Stimulated activated memory B cell treated with anti-CD40 and anti-IgM and Interleukin-4, amounts not matched to agents 10 μg/mL and 1 μg/mL and 100 μg/mL, for 72 hours (primary cell): ENCODE measurements around the gene UBE2D4.
A peak's percentile ranks its signal among the peaks of the same experiment; 100 is the strongest.
"Not testable (repeated sequence)": the region's sequence is repeated elsewhere in the genome, so short reads cannot be mapped to it uniquely, and the experiment has no call there.

Source experiments
- ATAC-seq: fragments of 150-1000 bp; cut with Tn5 transposase; 2 replicates; pipeline ENCODE4 v1.10.0; 2021
- H3K27ac Mint-ChIP-seq: one replicate; pipeline ENCODE4 v1.8.0; 2022; ENCODE audit warnings: mild to moderate bottlenecking, mixed read lengths
- H3K27me3 Mint-ChIP-seq: one replicate; pipeline ENCODE4 v1.8.0; 2022; ENCODE audit warnings: mixed read lengths
- H3K36me3 Mint-ChIP-seq: one replicate; pipeline ENCODE4 v1.8.0; 2022; ENCODE audit warnings: mixed read lengths
- H3K4me1 Mint-ChIP-seq: one replicate; pipeline ENCODE4 v1.8.0; 2022; ENCODE audit warnings: mixed read lengths
- H3K4me3 Mint-ChIP-seq: one replicate; pipeline ENCODE4 v1.8.0; 2022; ENCODE audit warnings: mild to moderate bottlenecking, moderate library complexity, mixed read lengths
- H3K9me3 Mint-ChIP-seq: one replicate; pipeline ENCODE4 v1.8.0; 2022; ENCODE audit warnings: mixed read lengths

UBE2D4 gene

DNA sequence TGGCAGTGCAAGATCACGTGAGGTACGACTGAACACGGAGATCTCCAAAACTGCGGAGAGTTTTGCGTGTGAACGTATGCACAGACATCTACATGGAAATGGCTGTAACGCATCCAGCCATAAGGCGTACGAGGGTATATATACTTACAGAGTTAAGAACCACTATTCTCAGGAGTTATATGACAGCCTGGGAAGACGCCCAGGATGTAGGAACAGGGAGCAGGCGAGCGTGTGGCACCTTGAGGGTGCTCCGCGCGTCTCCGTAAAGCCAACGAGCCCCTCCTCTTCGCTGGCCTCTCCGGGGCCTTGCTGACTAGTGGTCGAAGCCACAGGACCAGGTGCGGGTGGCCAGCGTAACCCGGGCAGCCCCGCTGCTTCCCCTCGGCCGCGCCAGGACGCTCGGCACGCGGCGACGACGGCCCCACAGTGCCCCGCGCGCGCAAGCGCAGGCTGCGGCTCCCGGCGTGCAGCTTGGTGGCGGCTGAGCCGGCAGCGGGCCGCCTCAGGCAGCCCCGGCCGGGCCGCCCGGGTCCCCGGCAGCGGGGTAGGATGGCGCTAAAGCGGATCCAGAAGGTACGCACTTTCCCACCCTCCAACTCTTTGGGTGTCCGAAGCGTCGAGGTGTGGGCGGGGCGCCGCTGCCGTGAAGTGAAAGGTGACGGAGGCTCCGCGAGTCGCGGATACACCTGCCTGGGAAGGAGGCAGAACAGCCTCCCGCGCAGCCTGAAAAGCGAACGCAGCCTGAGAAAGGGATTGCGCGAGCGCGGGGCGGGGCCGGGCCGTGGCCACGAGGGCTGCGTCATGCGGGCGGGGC, at the start of gene UBE2D4:
Gene UBE2D4, plus strand, starts transcription at position 453 of the 814 bp plus-strand sequence. Its CDS starts 97 bp downstream, at position 550.
- ATAC-seq, result peak; percentile 98
- H3K36me3 Mint-ChIP-seq, result peaks cover 22% of the 10 kb centered on the region
- no peaks in the 10 kb centered on the region for H3K9me3 Mint-ChIP-seq
- peaks cover 39% of the 10 kb centered on the region for H3K4me1 Mint-ChIP-seq
- peak within 1 kb of the TSS; percentile 87 for H3K27ac Mint-ChIP-seq
- H3K4me3 Mint-ChIP-seq, result peak within 1 kb of the TSS; percentile 94
- H3K27me3 Mint-ChIP-seq, result no peaks in the 10 kb centered on the region

DNA sequence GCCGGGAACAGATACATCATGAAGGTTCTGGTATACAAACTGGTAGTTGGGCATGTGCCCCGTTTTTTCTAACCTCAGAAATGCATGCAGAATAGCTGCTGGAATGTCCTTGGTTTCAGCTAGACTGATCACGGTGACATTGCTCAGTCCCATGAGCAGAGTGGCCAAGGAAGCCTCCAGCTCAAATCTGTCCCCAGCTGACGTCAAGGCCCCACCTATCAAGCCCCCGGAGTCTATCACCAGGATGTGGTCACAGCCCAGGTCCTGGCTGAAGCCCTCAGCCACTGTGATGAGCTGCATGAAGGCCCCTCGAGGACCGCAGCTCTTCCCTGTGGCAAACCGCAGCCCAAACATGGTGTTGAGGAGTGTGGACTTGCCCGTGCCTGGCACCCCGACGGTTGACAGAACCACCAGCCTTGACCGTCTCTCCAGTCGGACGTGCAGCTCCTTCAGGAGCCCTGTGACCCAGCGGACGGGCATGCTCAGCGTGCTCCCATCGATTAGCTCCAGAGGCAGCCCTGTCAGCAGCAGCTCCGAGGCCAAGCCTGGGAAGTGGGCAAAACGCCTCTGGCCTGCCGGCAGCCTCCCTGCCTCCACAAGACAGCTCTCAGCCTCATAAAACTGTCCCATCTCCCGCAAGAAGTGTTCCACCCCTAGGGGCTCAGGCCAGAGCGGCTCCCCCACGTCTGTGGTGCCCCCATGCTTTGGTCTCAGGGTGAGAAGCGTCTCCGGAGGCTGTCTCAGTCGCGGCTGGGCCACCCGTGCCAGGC, 49.1 kb upstream of the UBE2D4 start:
- peak overlapping the region; percentile 82 for H3K27ac Mint-ChIP-seq
- ATAC-seq, result peak; percentile 62
- peaks cover 33% of the 10 kb centered on the region for H3K4me1 Mint-ChIP-seq
- no peaks in the 10 kb centered on the region for H3K27me3 Mint-ChIP-seq
- no peaks in the 10 kb centered on the region for H3K9me3 Mint-ChIP-seq
- no peak overlapping the region for H3K4me3 Mint-ChIP-seq
- peaks cover 71% of the 10 kb centered on the region for H3K36me3 Mint-ChIP-seq

DNA sequence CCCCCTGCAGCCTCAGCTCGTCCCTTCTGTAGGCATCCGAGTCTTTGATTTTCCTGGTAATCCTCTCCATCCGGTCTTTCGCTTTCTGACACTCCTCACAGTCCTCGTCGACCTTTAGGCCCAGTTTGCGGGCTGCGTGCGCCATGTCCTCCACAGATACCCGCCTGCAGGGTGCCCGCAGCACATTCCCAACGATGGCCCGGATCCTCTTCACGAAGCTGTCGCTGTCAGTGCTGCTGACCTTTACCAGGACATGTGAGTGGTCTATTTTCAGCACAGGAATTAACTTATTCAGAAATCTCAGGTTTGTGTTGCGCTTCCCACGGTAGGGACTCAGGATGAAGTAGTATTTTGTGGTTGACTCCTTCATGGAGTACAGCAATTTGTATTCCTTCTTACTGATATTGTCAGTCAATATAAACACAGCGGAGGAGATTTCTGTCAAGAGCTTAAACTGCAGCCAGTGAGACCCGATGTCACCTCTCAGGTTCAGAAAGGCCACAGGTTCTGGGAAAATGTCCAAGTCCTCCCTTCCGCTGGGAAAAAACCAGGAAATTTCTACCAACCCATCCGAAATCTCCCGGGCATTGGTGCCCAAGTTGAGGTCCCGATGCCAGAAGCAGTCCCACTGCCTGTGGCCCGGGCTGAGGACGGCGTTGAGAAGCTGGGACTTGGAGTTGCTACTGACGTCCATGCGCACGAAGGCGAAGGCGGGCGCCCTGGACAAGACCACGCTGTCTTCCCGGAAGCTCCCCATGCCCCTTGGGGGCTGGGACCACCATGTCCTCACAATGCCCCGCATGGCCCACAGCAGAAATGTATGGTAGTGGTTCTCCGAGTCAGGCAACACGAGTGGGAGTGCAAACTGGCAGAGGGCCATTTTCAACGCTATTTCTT, 48.0 kb upstream of the UBE2D4 start:
- no peak overlapping the region for H3K4me3 Mint-ChIP-seq
- peak overlapping the region; percentile 82 for H3K27ac Mint-ChIP-seq
- no peaks in the 10 kb centered on the region for H3K9me3 Mint-ChIP-seq
- no peaks in the 10 kb centered on the region for H3K27me3 Mint-ChIP-seq
- no peak for ATAC-seq
- peaks cover 33% of the 10 kb centered on the region for H3K4me1 Mint-ChIP-seq
- H3K36me3 Mint-ChIP-seq, result peaks cover 71% of the 10 kb centered on the region

DNA sequence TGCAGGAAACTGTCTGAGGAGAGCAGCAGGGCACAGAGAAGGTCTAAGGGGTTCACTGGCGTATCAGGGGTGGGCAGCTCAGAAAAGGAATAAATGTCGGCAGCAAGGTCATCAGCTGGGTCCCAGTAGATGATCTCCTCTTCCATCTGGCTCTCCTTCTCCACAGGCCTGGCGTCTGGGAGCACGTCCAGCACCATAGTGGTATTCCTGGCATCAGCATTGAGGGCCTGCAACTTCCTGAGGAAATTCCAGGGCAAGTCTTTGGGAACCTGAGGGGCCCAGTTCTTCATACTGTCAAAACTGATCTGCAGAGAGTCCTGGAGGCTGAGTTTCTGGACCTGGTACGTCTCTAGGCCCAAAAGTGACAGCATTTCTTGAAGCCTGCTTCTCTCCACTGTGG, 47.4 kb upstream of the UBE2D4 start:
- peaks cover 33% of the 10 kb centered on the region for H3K4me1 Mint-ChIP-seq
- H3K4me3 Mint-ChIP-seq, result no peak overlapping the region
- H3K36me3 Mint-ChIP-seq, result peaks cover 77% of the 10 kb centered on the region
- no peak overlapping the region for H3K27ac Mint-ChIP-seq
- no peak for ATAC-seq
- H3K27me3 Mint-ChIP-seq, result no peaks in the 10 kb centered on the region
- no peaks in the 10 kb centered on the region for H3K9me3 Mint-ChIP-seq

DNA sequence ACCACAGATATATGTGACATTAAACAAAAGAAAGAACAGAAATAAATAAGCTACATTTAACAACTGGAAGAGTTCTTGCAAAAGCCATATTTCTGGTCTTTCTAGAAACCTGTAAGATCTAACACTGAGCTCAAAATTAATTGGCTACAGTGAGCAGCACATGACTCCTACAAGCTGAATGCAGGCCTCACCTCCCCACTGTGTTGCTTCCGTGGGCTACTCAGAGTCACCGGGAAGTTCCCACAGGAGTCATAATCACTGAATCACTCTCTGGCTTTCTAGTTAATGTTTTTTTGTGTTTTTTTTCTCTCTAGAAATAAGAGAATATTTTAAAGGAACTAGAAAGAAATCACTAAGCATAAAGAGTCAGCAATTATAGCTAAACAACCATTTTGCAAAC, 46.8 kb upstream of the UBE2D4 start:
- Mint-ChIP-seq H3K9me3 (no peaks in the 10 kb centered on the region), H3K36me3 (peaks cover 83% of the 10 kb centered on the region), H3K4me1 (peaks cover 33% of the 10 kb centered on the region), H3K27ac (no peak overlapping the region), H3K27me3 (no peaks in the 10 kb centered on the region), H3K4me3 (no peak overlapping the region)
- ATAC-seq, result no peak

DNA sequence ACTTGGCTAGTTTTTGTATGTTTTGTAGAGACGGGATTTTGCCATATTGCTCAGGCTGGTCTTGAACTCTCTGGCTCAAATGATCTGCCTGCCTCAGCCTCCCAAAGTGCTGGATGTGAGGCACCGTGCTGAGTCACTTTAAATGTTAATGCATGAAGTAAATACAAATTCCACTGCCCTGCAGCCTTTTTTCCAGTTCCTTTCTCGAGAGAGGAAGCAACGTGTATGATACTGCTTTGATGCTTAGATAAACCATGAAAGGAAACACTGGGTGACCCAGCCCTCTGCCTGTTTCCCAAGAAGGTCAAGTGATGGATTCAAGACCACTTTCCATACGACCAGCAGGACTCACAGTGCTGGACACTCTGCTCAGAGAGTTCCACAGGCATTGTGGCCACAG, 45.6 kb upstream of the UBE2D4 start:
- H3K27ac Mint-ChIP-seq, result no peak overlapping the region
- H3K36me3 Mint-ChIP-seq, result peaks cover 78% of the 10 kb centered on the region
- no peaks in the 10 kb centered on the region for H3K27me3 Mint-ChIP-seq
- H3K4me1 Mint-ChIP-seq, result peaks cover 26% of the 10 kb centered on the region
- no peak for ATAC-seq
- H3K9me3 Mint-ChIP-seq, result no peaks in the 10 kb centered on the region
- no peak overlapping the region for H3K4me3 Mint-ChIP-seq

DNA sequence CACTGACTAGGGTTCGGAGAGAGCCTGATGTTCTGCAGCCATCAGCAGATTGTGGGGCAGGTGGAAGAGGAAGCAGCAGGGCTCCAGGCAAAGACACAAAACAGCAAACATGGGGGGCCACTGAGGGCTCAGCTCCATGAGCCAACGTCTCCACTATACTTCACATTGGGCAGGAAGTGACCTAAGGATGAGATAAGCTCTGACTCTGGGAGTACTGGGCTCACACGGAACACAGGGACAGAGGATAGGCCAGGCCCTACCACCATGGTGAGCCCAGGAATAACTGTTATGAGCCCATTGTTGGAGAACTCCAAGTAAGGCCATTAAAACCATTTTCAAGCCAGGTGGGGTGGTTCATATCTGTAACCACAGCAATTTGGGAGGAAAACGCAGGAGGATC, 42.0 kb upstream of the UBE2D4 start:
- Mint-ChIP-seq H3K9me3 (no peaks in the 10 kb centered on the region), H3K36me3 (peaks cover 42% of the 10 kb centered on the region), H3K4me3 (no peak overlapping the region), H3K4me1 (no peaks in the 10 kb centered on the region), H3K27me3 (no peaks in the 10 kb centered on the region), H3K27ac (no peak overlapping the region)
- no peak for ATAC-seq

DNA sequence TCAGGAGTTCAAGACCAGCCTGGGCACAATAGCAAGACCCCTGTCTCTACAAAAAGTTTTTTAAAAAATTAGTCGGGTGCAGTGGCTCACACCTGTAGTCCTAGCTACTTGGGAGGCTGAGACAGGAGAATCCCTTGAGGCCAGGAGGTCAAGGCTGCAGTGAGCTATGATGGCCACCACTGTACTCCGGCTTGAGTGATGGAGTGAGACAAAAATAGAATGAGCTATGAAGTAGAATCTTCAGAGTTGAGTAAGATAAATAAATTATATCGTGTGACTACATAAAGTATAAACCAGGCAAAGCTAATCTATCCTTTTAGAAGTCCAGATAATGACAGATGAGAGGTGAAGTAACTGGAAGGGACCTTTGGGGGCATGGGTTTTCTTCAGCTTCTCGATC, 41.6 kb upstream of the UBE2D4 start:
- Mint-ChIP-seq H3K9me3 (no peaks in the 10 kb centered on the region), H3K4me1 (peaks cover 3% of the 10 kb centered on the region), H3K27ac (no peak overlapping the region), H3K27me3 (no peaks in the 10 kb centered on the region), H3K36me3 (peaks cover 39% of the 10 kb centered on the region), H3K4me3 (no peak overlapping the region)
- ATAC-seq, result no peak

DNA sequence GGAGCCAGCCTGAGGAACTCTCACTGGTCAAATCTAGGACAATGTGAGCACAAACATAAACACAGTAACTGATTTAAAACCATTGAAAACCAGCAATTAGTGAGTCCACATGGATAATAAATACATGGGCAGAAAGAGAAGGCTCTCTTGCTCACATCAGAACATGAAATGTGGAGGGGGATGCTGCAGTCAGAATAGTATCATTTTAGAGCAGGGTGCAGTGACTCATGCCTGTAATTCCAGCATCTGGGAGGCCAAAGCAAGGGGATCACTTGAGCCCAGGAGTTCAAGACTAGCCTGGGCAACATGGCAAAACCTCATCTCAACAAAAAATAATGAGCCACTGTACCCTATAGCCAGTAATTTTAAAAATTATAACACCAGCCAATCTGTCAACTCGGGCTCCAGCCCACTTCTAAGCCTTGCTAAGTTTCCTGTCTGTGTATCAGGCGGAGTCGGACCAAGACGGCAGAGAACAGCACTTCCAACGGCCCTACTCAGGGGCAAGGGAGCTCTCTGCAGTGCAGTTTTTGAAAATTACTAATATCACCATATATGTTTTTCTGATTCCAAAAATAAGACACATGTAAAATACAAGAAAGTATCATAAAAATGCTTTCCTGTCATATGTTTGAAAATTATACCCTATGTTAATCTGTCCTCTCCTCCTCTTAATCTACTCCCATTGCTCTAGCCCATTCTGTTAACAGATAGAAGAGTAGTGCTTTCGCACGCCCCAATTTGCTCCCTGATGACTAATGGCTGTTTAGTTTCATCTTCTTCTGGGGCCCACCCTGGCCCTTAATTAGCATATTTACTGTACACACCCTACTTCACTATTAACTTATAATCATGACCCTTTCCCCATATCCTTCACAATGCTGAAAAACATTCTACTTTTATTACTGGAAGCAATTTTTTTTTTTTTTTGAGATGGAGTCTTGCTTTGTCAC, 37.0 kb upstream of the UBE2D4 start:
- Mint-ChIP-seq H3K4me1 (peaks cover 39% of the 10 kb centered on the region), H3K9me3 (no peaks in the 10 kb centered on the region), H3K36me3 (peaks cover 17% of the 10 kb centered on the region), H3K4me3 (no peak overlapping the region), H3K27me3 (no peaks in the 10 kb centered on the region), H3K27ac (no peak overlapping the region)
- no peak for ATAC-seq

DNA sequence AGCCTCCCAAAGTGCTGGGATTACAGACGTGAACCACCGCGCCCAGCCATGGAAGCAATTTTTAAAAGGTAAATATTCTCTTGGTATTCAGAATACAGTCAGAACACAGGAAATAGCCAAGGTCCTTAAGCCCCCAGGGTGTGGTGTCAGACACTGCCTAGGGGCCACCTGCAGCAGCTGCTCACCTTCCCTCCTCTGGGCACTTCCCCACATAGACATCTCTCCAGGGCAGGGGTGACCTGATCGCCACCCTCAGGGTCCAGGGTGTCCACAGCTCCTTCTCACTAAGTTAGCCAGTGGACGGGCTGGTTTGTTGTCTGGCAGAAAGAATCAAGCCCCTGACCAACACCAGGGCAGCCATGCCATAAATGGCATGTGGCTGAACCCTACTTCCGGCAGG, 35.8 kb upstream of the UBE2D4 start:
- Mint-ChIP-seq H3K36me3 (peaks cover 19% of the 10 kb centered on the region), H3K4me3 (no peak overlapping the region), H3K27me3 (no peaks in the 10 kb centered on the region), H3K27ac (no peak overlapping the region), H3K4me1 (peaks cover 45% of the 10 kb centered on the region), H3K9me3 (no peaks in the 10 kb centered on the region)
- no peak for ATAC-seq

DNA sequence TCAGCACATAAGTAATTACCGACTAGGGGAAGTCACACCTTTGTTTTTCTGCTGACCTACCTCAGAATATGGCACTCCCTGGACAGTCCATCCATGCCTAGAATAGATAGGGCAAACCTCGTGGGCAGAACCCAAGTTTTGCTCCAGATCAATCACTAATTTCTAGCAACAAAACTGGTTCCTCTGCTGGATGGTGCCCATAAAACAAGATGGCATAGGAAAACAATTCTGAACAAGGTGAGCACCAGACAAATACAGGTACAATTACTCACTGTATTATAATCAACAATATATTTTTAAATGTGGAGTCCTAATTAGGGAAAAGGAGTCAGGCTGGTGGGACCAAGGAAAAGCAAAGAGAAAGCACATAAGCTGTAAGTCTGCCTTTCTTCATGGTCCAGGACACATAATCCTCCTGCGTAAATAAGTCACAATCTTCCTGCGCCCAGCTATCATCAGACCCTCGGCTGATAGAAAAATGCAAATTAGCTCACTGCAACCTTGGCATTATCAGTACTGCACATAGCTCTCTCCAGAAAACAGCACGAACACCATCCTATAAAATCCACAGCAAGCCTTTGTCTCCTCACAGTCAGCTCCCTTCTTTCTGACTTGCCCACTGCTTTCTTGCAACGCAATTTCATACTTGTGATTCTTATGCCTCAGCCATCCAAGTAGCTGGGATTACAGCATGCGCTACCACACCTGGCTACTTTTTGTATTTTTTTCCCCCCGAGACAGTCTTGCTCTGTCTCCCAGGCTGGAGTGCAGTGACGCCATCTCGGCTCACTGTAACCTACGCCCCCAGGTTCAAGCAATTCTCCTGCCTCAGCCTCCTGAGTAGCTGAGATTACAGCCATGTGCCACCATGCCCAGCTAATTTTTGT, 34.9 kb upstream of the UBE2D4 start:
- Mint-ChIP-seq H3K9me3 (peaks cover 3% of the 10 kb centered on the region), H3K27me3 (no peaks in the 10 kb centered on the region), H3K4me1 (peaks cover 45% of the 10 kb centered on the region), H3K27ac (no peak overlapping the region), H3K4me3 (no peak overlapping the region), H3K36me3 (peaks cover 25% of the 10 kb centered on the region)
- no peak for ATAC-seq

DNA sequence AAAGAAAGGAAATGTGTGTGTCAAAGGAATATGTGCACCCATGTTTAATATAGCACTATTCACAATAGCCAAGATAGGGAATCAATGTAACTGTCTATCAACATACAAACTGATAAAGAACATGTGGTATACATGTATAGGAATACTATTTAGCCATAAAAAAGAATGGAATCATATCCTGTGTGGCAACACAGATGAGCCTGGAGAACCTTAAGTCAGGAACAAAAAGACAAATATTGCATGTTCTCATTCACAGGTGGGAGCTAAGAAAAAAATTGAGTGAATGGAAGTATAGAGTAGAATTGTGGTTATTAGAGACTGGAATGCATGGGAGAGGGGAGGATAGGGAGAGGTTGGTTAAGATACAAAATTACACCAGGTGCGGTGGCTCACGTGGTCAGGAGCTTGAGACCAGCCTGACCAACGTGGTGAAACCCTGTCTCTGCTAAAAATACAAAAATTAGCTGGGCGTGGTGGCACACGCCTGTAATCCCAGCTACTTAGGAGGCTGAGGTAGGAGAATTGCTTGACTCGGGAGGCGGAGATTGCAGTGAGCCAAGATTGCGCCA, 30.3 kb upstream of the UBE2D4 start:
- Mint-ChIP-seq H3K9me3 (peaks cover 3% of the 10 kb centered on the region), H3K27me3 (no peaks in the 10 kb centered on the region), H3K4me3 (no peak overlapping the region), H3K27ac (no peak overlapping the region), H3K36me3 (peaks cover 31% of the 10 kb centered on the region), H3K4me1 (peaks cover 37% of the 10 kb centered on the region)
- no peak for ATAC-seq

DNA sequence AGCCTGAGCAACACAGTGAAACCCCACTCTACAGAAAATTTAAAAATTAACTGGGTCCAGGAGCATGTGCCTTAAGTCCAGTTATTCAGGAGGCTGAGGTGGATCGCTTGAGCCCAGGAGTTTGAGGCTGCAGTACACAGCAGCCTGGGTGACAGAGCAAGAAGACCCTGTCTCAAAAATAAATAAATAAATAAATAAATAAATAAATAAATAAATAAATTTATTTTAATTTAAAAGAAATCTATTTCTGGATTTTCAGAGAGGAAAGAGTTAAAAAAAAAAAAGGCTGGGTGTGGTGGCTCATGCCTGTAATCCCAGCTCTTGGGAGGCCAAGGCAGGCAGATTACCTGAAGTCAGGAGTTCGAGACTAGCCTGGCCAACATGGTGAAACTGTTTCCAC, 27.7 kb upstream of the UBE2D4 start:
- Mint-ChIP-seq H3K36me3 (peaks cover 30% of the 10 kb centered on the region), H3K4me1 (peaks cover 36% of the 10 kb centered on the region)
- H3K27ac Mint-ChIP-seq, H3K27me3 Mint-ChIP-seq, H3K4me3 Mint-ChIP-seq, H3K9me3 Mint-ChIP-seq, ATAC-seq: not testable (repeated sequence)
